Upper lobe of right lung (tissue), 1 donor: ENCODE results near the gene FHOD3. TPM values are rescaled to one million over a fixed set of nuclear protein-coding genes. Genes with fewer than 3 reads are reported as not detected.

Source experiments
- ATAC-seq: fragments of 200-7000 bp; cut with Tn5 transposase; one replicate; pipeline ENCODE4 v1.9.1; 2020; ENCODE audit warnings: mild to moderate bottlenecking, moderate library complexity
- DNase-seq: peaks from one replicate; pipeline ENCODE4 v3.0.0-alpha.2; 2020
- H3K27ac ChIP-seq: fragments of 200-600 bp; one replicate; pipeline ENCODE4 v1.8.0; 2022
- H3K27me3 ChIP-seq: fragments of 200-600 bp; one replicate; pipeline ENCODE4 v1.8.0; 2022; ENCODE audit warnings: mild to moderate bottlenecking
- H3K36me3 ChIP-seq: fragments of 200-600 bp; one replicate; pipeline ENCODE4 v1.8.0; 2022
- H3K4me1 ChIP-seq: fragments of 200-600 bp; one replicate; pipeline ENCODE4 v1.8.0; 2022
- H3K4me3 ChIP-seq: fragments of 200-600 bp; one replicate; pipeline ENCODE4 v1.8.0; 2022; ENCODE audit warnings: mild to moderate bottlenecking
- H3K9me3 ChIP-seq: fragments of 200-600 bp; one replicate; pipeline ENCODE4 v1.8.0; 2022
- intact Hi-C: fragments of 100-400 bp; cut with DNase I; formaldehyde crosslinking; loops from one replicate; pipeline ENCODE4 v1.11.0; 2022
- total RNA-seq: library from RNA; stranded (reverse); fragmentation: NEBNext Ultra II Directional; extraction: Animal tissue kit (Norgen Biotek cat#: 25700); gene quantifications from one replicate; pipeline ENCODE4 v1.2.1, GENCODE V29; 2021
- TF ChIP-seq, protein P1 (sequence below): fragments of 200-600 bp; IDR thresholded peaks from one replicate; pipeline ENCODE4 v1.8.0; 2022; ENCODE audit warnings: antibody characterized with exemption
- donor health status: DM: no; HTN: yes; CAD: no; lungs with severe emphysema.

Gene FHOD3
- total RNA-seq, 1 donor from 2014 or later, result 1.9 TPM

DNA sequence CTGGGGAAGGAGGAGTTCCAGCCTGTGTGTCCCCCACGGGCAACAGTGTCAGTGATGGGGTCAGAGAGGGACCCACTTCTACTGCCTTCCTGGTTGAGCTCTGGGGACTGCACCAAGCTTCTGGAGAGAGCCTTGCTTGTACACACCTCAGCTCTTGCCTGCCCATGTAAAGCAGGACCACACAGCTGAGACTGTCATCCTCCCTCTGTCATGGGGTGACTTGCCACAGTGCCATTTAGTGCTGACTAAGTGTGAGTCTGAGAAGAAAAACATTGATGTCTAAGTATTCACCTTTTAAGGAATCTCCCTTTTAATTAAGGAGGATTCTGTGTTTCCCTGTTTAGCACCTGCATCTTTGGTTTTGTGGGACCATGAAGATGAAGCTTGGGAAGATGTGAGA lies 159.1 kb downstream of the FHOD3 start:
- no peaks in the 10 kb centered on the region for H3K36me3 ChIP-seq
- no peak overlapping the region for H3K27ac ChIP-seq
- no peak for ATAC-seq
- intact Hi-C loops, result no loop called here
- H3K4me3 ChIP-seq, result no peak overlapping the region
- H3K9me3 ChIP-seq, result no peaks in the 10 kb centered on the region
- H3K27me3 ChIP-seq, result no peaks in the 10 kb centered on the region
- H3K4me1 ChIP-seq, result no peaks in the 10 kb centered on the region
- no peak for DNase-seq
- TF ChIP-seq, protein P1, sequence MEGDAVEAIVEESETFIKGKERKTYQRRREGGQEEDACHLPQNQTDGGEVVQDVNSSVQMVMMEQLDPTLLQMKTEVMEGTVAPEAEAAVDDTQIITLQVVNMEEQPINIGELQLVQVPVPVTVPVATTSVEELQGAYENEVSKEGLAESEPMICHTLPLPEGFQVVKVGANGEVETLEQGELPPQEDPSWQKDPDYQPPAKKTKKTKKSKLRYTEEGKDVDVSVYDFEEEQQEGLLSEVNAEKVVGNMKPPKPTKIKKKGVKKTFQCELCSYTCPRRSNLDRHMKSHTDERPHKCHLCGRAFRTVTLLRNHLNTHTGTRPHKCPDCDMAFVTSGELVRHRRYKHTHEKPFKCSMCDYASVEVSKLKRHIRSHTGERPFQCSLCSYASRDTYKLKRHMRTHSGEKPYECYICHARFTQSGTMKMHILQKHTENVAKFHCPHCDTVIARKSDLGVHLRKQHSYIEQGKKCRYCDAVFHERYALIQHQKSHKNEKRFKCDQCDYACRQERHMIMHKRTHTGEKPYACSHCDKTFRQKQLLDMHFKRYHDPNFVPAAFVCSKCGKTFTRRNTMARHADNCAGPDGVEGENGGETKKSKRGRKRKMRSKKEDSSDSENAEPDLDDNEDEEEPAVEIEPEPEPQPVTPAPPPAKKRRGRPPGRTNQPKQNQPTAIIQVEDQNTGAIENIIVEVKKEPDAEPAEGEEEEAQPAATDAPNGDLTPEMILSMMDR, result no peak

DNA sequence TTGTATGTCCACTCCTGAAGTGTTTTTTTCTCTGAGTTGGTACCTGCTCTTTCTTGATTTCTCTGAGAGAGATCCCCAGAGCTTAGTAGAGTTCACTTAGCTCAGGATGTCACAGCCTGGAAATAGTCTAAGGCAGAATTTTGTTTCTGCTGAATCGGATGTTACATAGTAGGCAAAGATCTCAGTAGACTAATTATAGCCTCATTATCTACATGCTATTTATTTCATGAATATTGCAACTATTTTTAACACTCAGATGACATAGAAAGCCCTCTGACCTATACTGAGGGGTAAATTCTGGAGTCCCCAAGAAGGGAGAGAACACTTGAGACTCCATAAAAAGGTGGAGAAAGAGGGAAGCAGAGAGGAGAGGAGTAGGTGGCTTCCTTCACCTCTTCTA lies 160.2 kb downstream of the FHOD3 start:
- H3K27ac ChIP-seq, result no peak overlapping the region
- H3K36me3 ChIP-seq, result no peaks in the 10 kb centered on the region
- H3K9me3 ChIP-seq, result no peaks in the 10 kb centered on the region
- DNase-seq (no peak), ATAC-seq (no peak)
- H3K4me3 ChIP-seq, result no peak overlapping the region
- TF ChIP-seq, protein P1, result no peak
- H3K27me3 ChIP-seq, result no peaks in the 10 kb centered on the region
- intact Hi-C loops, result no loop called here
- H3K4me1 ChIP-seq, result no peaks in the 10 kb centered on the region

DNA sequence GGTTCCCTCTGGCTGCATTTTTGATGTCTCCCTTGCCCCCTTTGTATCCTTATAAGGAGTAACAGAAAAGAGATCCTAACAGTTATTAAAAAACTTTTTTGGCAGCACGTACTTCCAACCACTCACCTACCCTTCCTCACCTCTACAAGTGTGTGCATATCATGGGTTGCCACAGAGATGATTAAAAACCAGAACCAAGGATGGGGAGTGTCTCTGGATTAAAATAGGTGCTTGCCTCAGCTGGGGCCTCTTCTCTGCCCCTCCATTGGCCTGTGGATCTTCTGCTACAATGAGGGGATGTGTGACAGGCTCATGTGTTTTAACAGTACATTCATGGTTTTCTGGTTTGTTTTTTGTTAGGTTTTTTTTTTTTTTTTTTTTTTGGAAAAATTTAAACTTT lies 160.8 kb downstream of the FHOD3 start:
- ATAC-seq (no peak), DNase-seq (no peak)
- Histone ChIP-seq H3K9me3 (no peaks in the 10 kb centered on the region), H3K27ac (no peak overlapping the region), H3K27me3 (no peaks in the 10 kb centered on the region), H3K36me3 (no peaks in the 10 kb centered on the region), H3K4me1 (no peaks in the 10 kb centered on the region), H3K4me3 (no peak overlapping the region)
- intact Hi-C loops, result no loop called here
- TF ChIP-seq, protein P1, result no peak

DNA sequence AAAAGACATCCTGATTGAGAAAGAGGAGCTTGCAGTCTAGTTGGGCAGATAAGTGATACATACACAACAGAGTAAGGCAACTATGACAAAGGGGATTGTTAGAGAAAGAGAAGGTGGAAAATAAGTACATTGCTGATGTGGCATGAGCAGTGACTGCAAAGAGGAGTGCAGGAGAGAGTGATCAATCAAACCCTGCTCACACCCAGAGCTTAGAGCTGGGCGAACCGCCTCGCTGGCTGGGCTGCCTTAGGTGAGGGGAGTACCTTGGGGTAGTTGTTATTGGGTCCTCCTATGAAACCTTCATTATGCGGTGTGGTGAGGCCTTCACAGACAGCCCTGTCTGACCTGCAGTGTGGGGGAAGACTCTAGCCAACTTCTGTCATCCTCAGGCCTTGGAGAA lies 161.7 kb downstream of the FHOD3 start:
- Histone ChIP-seq H3K36me3 (no peaks in the 10 kb centered on the region), H3K4me3 (no peak overlapping the region), H3K27me3 (no peaks in the 10 kb centered on the region), H3K9me3 (no peaks in the 10 kb centered on the region), H3K27ac (no peak overlapping the region), H3K4me1 (no peaks in the 10 kb centered on the region)
- DNase-seq, result no peak
- intact Hi-C loops, result no loop called here
- no peak for ATAC-seq
- TF ChIP-seq, protein P1, result no peak

DNA sequence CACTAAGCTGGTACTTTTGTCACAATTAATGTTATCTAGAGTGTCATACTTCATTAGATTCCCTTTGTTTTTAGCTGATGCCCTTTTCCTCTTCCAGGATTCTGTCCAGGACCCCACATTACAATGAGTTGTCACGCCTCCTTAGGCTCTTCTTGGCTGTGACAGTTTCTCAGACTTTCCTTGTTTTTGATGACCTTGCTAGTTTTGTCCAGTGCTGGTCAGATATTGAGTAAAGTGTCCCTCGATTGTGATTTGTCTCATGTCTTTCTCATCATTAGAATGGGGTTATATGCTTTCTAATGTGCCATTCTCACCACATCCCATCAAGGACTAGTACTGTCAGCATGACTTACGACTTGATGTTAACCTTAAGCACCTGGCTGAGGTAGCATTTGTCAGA lies 162.3 kb downstream of the FHOD3 start:
- Histone ChIP-seq H3K36me3 (no peaks in the 10 kb centered on the region), H3K27ac (no peak overlapping the region), H3K4me1 (no peaks in the 10 kb centered on the region), H3K4me3 (no peak overlapping the region), H3K9me3 (no peaks in the 10 kb centered on the region), H3K27me3 (no peaks in the 10 kb centered on the region)
- TF ChIP-seq, protein P1, result no peak
- no peak for DNase-seq
- ATAC-seq, result no peak
- intact Hi-C loops, result no loop called here

DNA sequence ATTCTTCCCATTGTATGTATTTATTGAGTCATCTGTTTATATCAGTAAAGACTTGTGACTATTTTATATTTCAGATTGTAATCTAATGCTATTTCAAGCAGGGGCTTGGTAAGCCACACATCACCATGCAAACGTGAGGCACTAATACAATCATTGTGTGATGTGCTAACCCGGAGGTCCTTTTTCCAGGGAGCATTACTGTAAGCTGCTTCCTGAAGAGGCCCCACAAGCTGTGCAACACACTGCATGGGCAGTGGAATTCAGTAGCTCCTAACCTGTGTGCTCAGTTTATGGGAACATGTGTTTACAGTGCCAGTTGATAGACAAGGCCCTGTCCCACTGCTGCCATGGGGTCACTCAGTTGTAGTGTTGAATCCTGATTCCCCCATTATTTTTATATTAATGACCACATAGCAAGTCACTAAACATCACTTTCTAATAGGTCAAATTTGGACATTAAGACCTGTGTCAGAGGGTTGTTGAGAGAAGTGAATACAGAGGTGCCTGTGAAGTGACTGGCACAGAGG lies 162.9 kb downstream of the FHOD3 start:
- no peak overlapping the region for H3K27ac ChIP-seq
- H3K9me3 ChIP-seq, result no peaks in the 10 kb centered on the region
- no peaks in the 10 kb centered on the region for H3K36me3 ChIP-seq
- ATAC-seq (no peak), DNase-seq (no peak)
- no peaks in the 10 kb centered on the region for H3K4me1 ChIP-seq
- intact Hi-C loops, result no loop called here
- TF ChIP-seq, protein P1, result no peak
- no peaks in the 10 kb centered on the region for H3K27me3 ChIP-seq
- no peak overlapping the region for H3K4me3 ChIP-seq
